HG03565 (cell line): Measurements from ENCODE around the gene MAPRE2.

Source experiments
- ATAC-seq: cut with Tn5 transposase; IDR thresholded peaks from one replicate; pipeline ENCODE4 v1.9.1; 2021; ENCODE audit warnings: mild to moderate bottlenecking, moderate library complexity; ENCODE audit not compliant: unreplicated experiment

The MAPRE2 gene

DNA sequence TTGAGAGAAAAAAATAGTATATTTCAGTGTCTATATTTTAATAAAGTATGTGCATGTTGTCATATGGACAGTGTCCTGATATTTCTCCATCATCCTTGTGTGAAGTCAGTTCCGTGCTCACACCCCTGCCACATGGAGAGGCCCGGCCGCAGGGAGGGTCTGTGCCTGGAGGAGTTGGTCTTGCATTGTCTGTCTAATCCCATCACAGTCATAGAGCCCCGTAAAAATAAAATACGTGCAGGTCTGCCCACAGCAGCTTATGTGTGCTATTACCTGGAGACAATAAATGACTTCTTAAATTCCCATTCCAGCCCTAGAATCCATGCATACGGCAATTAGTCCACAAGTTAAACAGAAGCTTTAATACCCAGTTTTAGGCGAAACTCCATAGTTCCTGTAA is 20.1 kb downstream of the MAPRE2 start:
- no peak for ATAC-seq

DNA sequence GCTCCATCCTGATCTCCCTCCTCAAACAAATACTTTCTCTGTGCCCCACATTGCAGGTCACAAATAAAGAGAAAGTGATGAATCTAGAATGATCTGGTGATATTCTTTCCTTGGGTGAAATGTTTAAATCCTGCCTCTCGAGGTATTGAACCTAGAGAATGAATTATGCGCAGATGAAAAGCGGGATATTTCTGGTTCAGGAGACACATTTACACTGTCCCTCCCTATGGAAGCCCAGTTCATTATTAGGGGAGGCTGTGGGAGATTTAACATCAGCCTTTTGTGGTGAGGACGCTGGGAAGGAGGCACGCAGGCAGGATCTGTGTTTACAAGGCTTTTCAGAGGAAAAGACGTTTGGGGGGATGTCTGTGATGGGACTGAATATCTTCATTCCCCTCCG is 20.6 kb downstream of the MAPRE2 start:
- ATAC-seq = no peak

DNA sequence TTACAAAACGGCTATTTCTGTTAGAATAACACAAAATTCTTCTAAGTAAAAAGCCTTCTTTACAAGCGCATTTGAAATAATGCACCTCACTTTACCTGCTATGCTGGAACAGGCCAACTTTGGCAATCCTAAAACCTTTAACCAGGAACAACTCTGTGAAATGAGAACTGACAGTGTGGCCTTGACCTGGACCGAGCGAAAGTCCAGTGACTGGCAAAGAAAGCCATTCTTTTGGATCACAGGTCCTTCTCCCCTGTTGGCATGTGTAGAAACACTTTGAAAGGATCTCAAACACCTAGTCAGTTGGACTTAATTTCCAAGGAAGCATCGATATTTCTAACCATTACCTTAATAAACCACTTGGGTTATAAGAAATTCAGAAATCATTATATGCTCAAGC is 21.2 kb downstream of the MAPRE2 start:
- ATAC-seq = no peak

DNA sequence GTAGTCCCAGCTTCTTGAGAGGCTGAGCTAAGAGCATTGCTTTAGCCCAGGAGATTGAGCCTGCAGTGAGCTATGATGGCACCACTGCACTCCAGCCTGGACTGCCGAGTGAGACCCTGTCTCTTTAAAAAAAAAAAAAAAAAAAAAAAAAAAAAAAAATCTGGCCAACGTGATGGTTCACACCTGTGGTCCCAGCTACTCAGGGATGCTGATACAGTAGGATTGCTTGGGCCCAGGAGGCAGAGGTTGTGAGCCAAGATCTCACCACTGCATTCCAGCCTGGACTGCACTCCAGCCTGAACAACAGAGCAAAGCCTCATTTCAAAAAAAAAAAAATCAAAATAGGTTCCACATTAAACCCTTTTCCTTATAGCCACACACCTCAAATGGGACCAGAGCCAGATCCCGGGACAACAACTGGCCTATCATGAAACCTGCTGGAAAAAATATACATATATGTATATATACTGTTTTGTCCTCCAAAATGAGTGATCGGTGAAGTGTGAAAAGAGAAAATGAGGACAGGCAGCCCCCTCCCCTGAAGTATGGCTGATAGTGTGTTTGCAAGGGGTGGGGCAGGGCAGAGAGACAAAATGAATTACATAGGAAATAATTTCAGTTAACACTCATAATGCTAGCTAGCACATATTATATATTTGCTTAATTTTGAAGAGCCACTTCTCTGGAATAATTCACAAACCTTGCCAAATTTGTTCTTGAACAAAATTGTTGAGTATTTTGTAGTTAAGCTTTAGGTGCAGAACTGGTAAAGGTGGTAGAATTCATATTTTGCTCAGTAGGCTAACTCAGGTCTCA is 22.9 kb downstream of the MAPRE2 start:
- no peak for ATAC-seq

DNA sequence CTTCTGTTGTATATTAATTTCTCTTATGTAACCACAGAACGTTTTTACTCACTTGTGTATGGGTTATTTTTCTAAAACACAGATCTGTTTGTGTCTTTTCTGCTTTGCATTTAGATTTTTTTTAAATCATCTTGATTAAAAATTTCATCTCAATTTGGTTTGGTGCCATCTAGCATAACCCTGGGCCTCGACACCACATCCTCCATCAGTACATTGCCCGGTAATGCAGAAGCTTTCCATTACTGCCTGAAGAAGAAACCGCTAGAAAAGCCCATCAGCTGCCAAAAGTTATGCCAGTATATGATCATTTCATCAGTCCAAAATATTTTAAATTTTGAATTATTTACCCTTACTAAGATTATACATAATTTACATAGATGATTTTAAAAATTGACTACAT is 26.2 kb downstream of the MAPRE2 start:
- no peak for ATAC-seq

DNA sequence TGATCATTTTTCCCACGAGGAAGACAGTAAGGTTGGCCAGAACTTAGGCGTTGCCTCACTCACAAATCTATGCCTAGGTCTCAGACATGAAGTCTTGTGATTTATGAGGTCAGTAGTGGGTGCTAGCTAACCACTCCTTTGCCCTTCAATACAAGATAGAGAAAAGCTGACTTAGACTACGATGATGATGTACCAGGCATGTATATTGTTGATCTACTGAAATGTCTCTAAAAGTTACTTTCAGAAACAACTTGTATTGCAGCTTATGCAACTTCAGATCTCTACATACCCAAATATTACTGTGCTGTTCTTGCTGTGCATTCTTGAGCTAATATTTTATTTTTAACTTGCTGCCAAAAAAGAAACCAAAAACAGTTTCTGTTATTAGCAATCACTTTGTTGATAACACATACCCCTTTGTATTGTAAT is 30.6 kb downstream of the MAPRE2 start:
- peak; percentile 67 for ATAC-seq

DNA sequence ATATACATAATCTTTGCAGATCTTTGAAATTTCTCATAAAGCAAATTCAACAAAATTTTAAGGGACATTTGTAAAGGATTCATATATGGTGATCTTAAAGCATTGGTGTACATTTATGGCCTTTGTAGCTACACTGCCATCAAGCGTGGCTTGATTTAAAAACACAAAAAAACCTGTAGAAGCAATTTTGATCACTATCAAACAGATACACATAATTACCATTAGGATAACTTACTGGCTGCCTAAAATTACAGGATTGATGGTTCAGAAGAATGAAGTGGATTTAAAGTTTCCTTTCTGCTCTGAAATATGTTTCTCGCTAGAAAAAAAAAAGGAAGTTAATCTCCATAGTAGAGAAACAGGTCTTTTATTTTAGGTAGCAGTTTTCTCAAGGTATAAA is 31.4 kb downstream of the MAPRE2 start:
- no peak for ATAC-seq

DNA sequence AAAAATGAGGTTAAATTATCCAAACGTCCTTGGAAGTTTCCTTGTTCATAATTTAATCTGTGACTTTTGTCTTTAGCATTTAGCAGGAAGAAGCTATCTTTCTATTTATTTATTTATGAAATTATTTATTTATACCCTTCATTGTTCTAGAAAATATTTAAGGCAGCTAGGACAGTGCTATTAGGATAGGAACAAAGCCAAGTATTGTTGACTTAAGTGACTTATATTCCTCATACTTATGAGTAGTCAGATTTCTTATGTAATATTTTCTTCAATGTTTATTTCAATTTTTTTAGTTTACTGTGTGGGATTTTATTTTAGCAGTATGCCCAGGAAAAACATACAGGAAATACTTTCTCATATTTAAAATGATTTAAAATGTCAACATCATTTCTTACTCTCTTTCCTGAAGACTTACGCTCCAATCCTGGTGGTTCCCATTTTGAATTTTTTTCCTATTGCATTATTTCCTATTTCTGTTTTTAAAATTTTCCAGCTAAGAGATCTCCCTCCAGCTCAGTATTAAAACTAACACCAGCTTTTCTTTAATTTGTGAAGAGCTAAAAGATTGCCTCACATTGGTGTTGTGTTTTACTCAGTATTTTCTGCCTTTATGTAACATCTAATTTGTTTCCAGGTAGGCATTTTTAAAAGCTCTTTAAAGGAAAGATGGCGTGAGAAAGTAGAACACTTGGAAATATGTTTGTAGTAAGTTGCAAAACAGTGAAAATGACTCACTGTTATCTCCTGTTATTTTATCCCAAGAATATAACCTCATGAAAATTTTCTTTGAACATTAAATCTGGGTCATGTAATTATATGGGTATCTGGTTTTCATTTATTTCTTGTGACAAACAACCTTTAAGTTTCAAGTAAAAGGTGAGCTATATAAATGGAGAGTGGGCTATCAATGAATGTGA is 32.2 kb downstream of the MAPRE2 start:
- no peak for ATAC-seq

DNA sequence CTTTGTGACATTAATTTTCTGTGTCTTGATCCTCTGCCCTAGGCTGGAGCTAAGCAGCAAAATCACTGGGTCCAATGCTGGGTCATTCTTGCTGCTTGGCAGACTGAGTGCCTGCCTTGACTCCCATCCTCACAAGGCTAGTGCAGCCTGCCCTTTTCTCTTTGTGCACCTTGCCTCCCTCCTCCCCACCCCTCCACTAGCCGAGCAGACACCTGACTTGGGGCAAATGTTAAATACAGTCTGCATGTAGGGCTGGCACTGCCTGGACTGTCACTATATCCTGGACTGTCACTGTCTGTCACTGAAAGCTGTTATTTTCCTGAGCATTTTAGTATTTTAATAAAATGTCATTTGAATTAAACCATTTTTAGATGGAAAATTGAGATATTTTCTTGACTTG is 33.4 kb downstream of the MAPRE2 start:
- no peak for ATAC-seq

DNA sequence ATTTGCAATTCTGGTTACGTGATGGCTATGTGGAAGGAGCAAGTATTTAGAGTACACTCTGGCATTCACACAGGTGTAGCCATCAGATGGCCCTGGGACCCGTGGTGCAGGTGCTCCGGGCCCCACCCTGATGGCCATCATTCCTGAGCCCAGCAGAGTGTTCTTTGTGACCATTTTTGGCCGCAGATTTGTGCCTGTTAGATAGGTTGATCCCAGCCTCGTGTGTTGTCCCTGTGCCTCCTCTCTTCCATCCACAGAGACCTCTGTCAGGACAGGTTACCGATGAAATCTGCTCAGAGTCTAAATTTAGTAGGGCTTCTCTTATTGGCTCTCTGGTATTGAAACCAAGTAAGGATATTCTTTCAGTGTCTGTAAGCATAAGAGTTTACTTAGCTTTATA is 33.9 kb downstream of the MAPRE2 start:
- no peak for ATAC-seq

DNA sequence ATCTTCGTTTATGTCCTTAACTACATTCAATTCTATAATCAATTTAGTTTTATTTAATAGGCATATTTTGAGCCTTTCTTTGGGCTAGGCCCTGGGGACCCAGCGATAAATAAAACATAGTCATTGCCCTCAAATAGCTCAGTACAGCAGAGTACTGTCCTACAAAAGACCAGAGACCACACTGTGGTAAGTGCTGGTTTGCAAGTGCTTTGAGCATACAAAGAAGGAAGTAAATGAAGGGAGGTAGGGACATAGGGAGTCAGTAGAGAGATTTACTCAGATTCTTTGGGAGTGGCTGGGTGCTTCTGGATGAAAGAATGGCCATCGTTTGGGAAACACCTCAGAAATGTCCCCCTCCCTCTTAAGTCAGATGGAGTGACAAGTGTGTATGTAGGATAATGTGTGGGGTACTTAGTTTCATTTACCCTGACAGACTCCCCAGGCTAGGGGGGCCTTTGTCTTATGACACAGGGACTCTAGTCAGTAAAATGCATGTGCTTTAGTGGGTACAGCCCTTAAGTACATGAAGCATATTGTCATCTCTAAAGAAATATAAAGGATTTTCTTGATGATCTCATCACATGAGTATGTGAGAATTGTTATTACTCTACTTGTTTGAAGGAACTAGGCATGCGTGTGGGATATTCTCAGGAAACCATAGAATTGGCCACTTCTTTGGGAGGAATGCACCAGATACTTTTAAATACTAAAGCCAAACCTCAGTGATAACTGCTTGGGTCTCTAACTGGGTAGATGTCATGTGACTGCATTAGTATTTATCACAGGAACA is 35.1 kb downstream of the MAPRE2 start:
- no peak for ATAC-seq

DNA sequence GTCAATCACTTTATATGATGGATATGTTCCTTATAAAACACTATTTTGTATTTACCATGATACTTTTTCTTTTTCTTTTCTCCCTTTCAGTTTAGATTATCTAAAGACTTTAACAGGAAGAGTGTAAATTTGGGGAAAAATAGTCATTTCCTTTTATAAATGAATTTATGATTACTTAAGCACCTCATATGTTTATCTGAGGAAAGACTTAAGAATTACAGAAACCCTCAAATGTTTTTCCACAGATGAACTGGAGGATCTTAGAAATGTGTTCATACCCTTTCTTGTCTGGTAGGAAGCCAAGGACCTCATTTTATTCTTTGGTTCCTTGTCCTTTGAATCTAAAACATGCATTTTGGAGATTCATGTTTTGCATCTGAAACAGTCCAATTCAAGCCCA is 36.7 kb downstream of the MAPRE2 start:
- ATAC-seq = no peak

DNA sequence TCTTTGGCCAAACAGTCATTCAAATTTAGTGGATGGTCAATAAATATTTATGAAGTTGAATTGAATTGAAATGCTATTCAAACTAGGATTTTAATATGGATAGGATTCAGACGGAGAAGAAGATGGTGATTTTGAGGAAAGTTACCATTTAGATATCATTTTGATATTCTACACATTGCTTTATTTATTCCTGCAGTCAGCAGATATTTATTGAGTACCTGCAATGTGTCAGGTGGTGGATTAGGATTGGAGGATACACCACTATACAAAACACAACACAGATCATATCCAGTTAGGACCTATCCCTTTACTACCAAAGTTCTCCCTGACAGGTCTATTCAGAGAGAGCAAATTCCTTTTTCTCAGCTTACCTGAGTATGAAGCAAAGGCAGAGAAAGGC is 38.8 kb downstream of the MAPRE2 start:
- ATAC-seq = no peak

DNA sequence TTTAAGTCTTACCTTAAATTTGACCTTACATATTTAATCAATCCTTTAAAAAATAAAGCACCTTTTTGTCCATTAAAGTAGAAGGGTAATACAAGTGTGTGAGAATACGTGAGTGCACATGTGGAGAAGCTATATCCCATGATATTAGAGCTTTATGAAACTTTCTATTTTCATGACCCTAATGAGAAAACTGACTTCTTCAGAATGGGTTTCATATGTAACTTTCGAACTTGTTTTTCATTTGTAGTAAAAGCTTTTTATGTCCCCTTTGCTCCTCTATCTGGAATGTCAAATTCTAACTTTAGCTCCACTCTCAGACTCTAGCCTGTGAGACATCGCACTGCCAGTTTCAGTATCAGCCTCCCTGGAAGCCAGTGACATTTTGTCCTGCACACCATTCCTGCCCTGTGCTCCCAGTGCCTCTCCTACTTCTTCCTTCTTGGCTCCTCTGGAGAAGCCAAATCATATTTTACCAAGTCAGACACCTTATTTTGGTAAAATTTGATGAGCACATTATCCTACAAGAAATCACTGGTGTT is 42.0 kb downstream of the MAPRE2 start:
- no peak for ATAC-seq

DNA sequence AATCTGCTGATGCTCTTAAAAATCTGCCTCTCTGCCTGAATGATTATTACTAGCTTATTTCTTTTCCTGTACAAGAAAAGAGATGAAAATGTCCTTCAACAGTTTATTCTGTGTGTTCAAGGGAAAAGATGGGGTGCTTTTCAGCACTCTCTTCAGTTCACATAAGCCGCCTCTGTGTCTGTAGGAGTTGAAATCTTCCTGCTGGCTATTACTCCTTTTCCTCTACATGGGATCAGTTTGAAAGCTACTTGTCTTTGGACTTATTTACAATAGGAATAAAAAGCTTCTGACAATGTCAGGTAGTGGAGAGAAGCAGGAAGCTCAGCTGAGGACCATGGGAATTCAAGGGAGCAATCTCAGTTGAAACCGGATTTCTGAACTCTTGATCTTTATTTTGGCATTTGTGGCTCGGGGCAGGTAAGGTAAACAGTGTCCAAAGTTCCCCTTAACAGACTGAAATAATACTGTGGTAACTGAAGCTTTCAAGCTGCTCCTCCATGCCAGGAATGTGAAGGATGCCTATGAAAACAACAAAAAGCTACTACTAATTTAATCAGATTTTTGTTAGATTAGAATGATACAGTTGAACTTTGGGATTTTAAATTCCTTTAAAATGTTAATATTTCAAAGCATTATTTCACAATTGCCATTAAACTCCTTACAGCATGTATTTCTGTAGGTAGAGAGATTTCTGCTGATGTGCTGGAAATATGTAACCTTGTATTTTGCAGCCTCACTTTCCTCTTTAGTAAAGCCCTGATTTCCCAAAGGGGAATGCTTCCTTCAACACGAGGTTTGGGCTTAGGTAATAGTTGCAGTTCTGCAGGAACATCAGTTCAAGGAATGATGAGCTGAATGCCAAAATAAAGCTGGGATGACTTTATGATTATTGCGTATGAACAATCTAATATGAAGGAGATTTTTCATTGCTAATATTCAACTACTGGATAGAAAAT is 43.6 kb downstream of the MAPRE2 start:
- no peak for ATAC-seq

DNA sequence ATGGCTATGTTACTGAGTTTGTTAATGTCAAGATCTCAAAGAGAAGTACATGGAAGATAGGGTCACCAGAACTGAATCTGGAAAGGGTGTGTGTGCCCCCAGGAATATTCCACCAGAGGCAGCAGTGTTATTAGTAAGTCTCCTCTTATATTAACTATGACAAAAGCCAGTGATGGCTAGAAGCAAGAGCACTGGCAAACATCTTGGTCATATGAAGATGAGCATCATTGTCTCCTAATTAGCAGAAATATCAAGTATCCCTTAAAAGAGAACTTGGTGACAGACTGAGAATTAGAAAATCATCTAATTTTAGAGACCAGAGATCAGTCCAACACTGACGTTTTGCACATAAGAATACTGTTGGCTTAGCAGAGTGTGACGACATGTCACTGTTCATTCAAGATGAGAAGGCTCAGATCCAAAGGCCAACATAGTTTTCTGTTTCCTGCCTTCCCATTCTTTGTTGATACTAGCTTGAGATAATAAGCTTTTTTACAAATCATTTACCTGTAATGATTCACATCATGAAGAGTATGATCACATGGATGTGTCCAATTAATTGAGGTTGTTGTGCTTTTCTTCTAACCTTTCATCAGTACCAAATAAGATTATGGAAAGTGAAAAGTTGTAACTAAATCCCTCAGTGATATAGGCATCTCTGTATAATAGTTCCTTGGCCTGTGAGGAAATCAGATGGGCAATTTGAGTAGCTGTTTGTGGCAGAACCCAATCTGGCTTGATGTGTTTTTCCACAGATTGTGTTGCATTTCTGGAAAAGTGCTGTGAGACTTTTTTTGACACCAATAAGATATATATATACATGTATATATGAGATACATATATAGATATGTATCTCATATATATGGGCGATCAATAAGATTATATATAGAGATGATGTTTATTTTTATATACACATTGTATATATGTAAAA is 44.5 kb downstream of the MAPRE2 start:
- ATAC-seq = no peak

DNA sequence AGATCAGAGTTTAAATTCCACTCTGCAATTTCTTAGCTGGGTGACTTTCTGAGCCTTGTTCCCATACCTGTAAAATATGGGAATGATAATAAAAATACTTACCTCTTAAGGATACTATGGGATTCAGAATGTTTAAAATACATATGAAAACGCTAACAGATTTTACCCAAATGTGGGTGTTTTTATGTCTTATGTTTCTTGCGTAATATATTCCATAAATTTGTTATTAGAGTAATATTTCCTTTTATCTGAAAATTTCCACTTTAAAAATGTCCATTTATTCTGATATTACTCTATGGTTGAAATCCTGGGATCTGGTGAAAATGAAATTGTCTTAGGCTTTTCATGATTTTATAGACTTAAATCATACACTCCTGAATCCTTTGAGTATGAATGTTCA is 45.5 kb downstream of the MAPRE2 start:
- no peak for ATAC-seq

DNA sequence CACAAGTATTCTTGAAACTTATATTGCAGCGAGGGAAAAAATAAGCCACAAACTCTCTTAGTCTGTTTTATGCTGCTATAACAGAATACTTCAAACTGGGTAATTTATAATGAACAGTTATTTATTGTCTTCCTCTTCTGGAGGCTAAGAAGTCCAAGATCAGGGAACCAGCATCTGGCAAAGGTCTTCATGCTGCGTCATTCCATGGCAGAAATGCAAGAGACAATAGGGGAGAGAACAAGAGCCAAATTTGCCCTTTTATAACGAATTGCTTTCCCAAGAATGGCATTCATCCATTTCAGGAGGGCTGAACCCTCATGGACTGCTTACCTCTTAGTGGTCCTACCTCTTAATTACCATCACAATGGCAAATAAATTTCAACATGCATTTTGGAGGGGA is 46.5 kb downstream of the MAPRE2 start:
- ATAC-seq = no peak

DNA sequence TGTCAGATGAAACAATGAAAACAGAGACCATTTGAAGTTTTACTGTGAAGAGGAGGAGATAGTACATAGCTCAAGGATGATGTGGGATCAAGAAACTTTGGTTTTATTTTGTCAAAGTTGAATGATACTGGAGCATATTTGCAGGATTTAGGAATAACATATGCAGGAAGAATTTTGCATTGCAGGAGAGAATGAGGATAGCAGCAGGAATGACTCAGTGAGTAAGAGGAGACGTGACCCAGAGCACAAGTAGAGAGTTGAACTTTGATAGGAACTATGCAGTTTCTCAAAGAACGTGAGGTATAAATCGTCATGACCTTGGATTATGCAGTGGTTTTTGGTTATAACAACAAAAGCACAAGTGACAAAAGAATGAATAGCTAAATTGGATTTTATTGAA is 47.7 kb downstream of the MAPRE2 start:
- no peak for ATAC-seq
